K562 (cell line): ENCODE measurements around the gene CRTC3. TPM values are rescaled to one million over a fixed set of nuclear protein-coding genes. Genes with fewer than 3 reads are reported as not detected.

ENCODE experiments used
- ATAC-seq: fragments of 200-7000 bp; cut with Tn5 transposase; 3 replicates; pipeline ENCODE4 v1.9.1; 2020; ENCODE audit warnings: moderate library complexity
- BruUV-seq: library from RNA; stranded (reverse); fragments of 400-500 nt; replicated peaks from 2 replicates; lab custom pipeline; 2021; lab: Mats Ljungman, UMichigan
- CTCF ChIA-PET: fragments of 300-600 bp; formaldehyde crosslinking; extraction: SDS; loops from one replicate; lab custom pipeline; 2021; ENCODE audit warnings: low intra/inter-chr PET ratio; lab: Yijun Ruan, JAX
- POLR2A ChIA-PET: fragments of 300-600, 350-650 bp; sonication (Branson Sonifier 250); formaldehyde crosslinking; extraction: SDS; loops from one replicate; lab custom pipeline; 2021; ENCODE audit warnings: antibody characterized with exemption, inconsistent platforms; lab: Yijun Ruan, JAX
- DNase-seq, 4 experiments: peaks; one replicate each; pipeline versions ENCODE4 v3.0.0 to v3.0.0-alpha.2; 2011 to 2018; ENCODE audit warnings: low spot score in 3 of 4, mixed read lengths in 3 of 4; ENCODE audit errors: extremely low read depth in 1 of 4
- FAIRE-seq: peaks from 2 replicates; lab custom pipeline; 2011; peaks lifted over from hg19 to GRCh38; lab: Jason Lieb, UNC
- H2AFZ ChIP-seq: 2 replicates; pipeline ENCODE4 v1.6.0; 2011; ENCODE audit warnings: low read depth, low read length, control low read depth, inconsistent platforms
- H3K27ac ChIP-seq: fragments of 200-600 bp; 3 replicates; pipeline ENCODE4 v1.8.0; 2011; ENCODE audit warnings: low read depth, mild to moderate bottlenecking, control low read depth, inconsistent platforms, low read length, moderate library complexity, mixed read lengths; ENCODE audit errors: extremely low read depth
- H3K27me3 ChIP-seq, 2 experiments: fragments of 300-600 bp in 1 of 2; 2 replicates in 1 of 2; 3 replicates in 1 of 2; pipeline versions ENCODE4 v1.6.0 to v1.8.0; 2011; ENCODE audit warnings: inconsistent platforms in 2 of 2, low read length in 2 of 2, mild to moderate bottlenecking in 1 of 2, mixed read lengths in 1 of 2, moderate library complexity in 1 of 2; ENCODE audit not compliant: control insufficient read depth in 2 of 2, insufficient read depth in 2 of 2
- H3K36me3 ChIP-seq: fragments of 300-600 bp; 3 replicates; pipeline ENCODE4 v1.8.0; 2011; ENCODE audit warnings: mild to moderate bottlenecking, low read length, inconsistent platforms; ENCODE audit not compliant: control insufficient read depth, insufficient read depth
- H3K4me1 ChIP-seq, 2 experiments: fragments of 200-600 bp in 1 of 2; replicated peaks in 1 of 2; 2 replicates in 1 of 2; 3 replicates in 1 of 2; pipeline versions ENCODE4 v1.5.1 to v1.8.0; 2011; ENCODE audit warnings: inconsistent platforms in 2 of 2, low read length in 2 of 2, mild to moderate bottlenecking in 1 of 2, mixed read lengths in 1 of 2, moderate library complexity in 1 of 2; ENCODE audit not compliant: control insufficient read depth in 2 of 2, insufficient read depth in 2 of 2
- H3K4me2 ChIP-seq: 2 replicates; pipeline ENCODE4 v1.6.1; 2011; ENCODE audit warnings: low read length, control low read depth, inconsistent platforms, mixed read lengths; ENCODE audit not compliant: insufficient read depth
- H3K4me3 ChIP-seq: fragments of 200-600 bp; sonication (generic), shearing (Covaris generic); 2 replicates; pipeline ENCODE4 v1.5.1; 2016; ENCODE audit warnings: control low read depth, inconsistent platforms
- H3K79me2 ChIP-seq: fragments of 200-600 bp; 3 replicates; pipeline ENCODE4 v1.8.0; 2011; ENCODE audit warnings: low read length, inconsistent platforms; ENCODE audit not compliant: control insufficient read depth, insufficient read depth
- H3K9ac ChIP-seq, 2 experiments: 2 replicates each; pipeline versions ENCODE4 v1.6.0 to v1.6.1; 2011; ENCODE audit warnings: low read depth in 2 of 2, low read length in 2 of 2, control low read depth in 1 of 2, inconsistent platforms in 1 of 2, mild to moderate bottlenecking in 1 of 2, mixed read lengths in 1 of 2; ENCODE audit not compliant: insufficient read depth in 1 of 2
- H3K9me1 ChIP-seq: one replicate; pipeline ENCODE4 v1.6.0; 2011; ENCODE audit warnings: inconsistent platforms, mild to moderate bottlenecking, low read length, moderate library complexity; ENCODE audit not compliant: control insufficient read depth, insufficient read depth
- H3K9me3 ChIP-seq: replicated peaks from 2 replicates; pipeline ENCODE4 v1.5.1; 2011; ENCODE audit warnings: low read depth, low read length, inconsistent platforms; ENCODE audit not compliant: control insufficient read depth, insufficient read depth
- H4K20me1 ChIP-seq: replicated peaks from 2 replicates; pipeline ENCODE4 v1.6.1; 2011; ENCODE audit warnings: low read length, inconsistent platforms, mixed read lengths; ENCODE audit not compliant: control insufficient read depth, insufficient read depth
- ATF3 ChIP-seq, 2 experiments: fragments of 450-650 bp in 1 of 2; sonication (generic) in 1 of 2; formaldehyde crosslinking in 1 of 2; IDR thresholded peaks in 1 of 2; conservative IDR thresholded peaks in 1 of 2; 2 replicates each; pipeline versions ENCODE4 v1.6.1 to v1.8.1; 2016 to 2023; ENCODE audit warnings: mild to moderate bottlenecking in 2 of 2, moderate library complexity in 2 of 2, inconsistent platforms in 1 of 2, missing genetic modification reagents in 1 of 2
- EP300 ChIP-seq: IDR thresholded peaks from 2 replicates; pipeline ENCODE4 v1.6.1; 2012; ENCODE audit warnings: low read length, improper control_type of control experiment
- ETS1 ChIP-seq: conservative IDR thresholded peaks from 2 replicates; pipeline ENCODE4 v1.6.1; 2011; ENCODE audit warnings: low read depth, mild to moderate bottlenecking, low read length; ENCODE audit not compliant: control insufficient read depth
- FOXM1 ChIP-seq, 2 experiments: fragments of 450-650 bp in 1 of 2; sonication (generic) in 1 of 2; formaldehyde crosslinking in 1 of 2; IDR thresholded peaks; 2 replicates each; pipeline versions ENCODE4 v1.6.1 to v1.9.0; 2017 to 2022; ENCODE audit warnings: low read depth in 2 of 2, mild to moderate bottlenecking in 2 of 2, missing genetic modification reagents in 1 of 2, moderate library complexity in 1 of 2
- KDM5B ChIP-seq: fragments of 200-600 bp; sonication (generic); IDR thresholded peaks from 2 replicates; pipeline ENCODE4 v1.6.1; 2012; ENCODE audit warnings: low read depth, mild to moderate bottlenecking, moderate library complexity, low read length, control low read depth, inconsistent platforms; ENCODE audit not compliant: insufficient replicate concordance
- PHB2 ChIP-seq: fragments of 450-650 bp; IDR thresholded peaks from 2 replicates; pipeline ENCODE4 v1.6.1; 2017; ENCODE audit warnings: low read depth
- WGBS: fragments of 100-300 bp; shearing (Covaris generic); methylation state at CpG from one replicate; pipeline ENCODE4 v1.1.6; 2016; ENCODE audit warnings: low coverage, mixed read lengths; ENCODE audit not compliant: insufficient coverage; ENCODE audit errors: missing lambda C conversion rate; 5-methylcytosine and 5-hydroxymethylcytosine counted together
- in situ Hi-C: fragments of 300-500 bp; cut with MboI; formaldehyde crosslinking; loops from 4 replicates; pipeline ENCODE4 v1.15.0; 2018; ENCODE audit warnings: inconsistent platforms, mixed read lengths
- intact Hi-C: fragments of 100-400 bp; cut with micrococcal nuclease; formaldehyde crosslinking; loops from 2 replicates; pipeline ENCODE4 v1.14.2; 2022
- polyA plus RNA-seq, 8 experiments: library from polyadenylated mRNA; depleted of rRNA in 4 of 8; stranded (reverse) in 5 of 8; unstranded in 3 of 8; fragments of >200 nt; fragmentation: Nextera tagmentation in 2 of 8; fragmentation: Illumina TruSeq in 1 of 8; extraction: Ambion mirVana in 2 of 8; extraction: Trizol in 1 of 8; gene quantifications; 2 replicates each; pipeline versions ENCODE4 v1.2.1 to v1.2.3, GENCODE V29; 2011 to 2014; ENCODE audit warnings: inconsistent platforms in 1 of 8, missing spikeins in 1 of 8
- total RNA-seq, 7 experiments: library from RNA; depleted of rRNA in 6 of 7; stranded (reverse); fragments of >200 nt in 6 of 7; fragmentation: Illumina TruSeq in 2 of 7; extraction: Trizol in 2 of 7; gene quantifications; 2 replicates each; pipeline versions ENCODE4 v1.2.1 to v1.2.3, GENCODE V29; 2011 to 2021; ENCODE audit warnings: low replicate concordance in 1 of 7

The CRTC3 gene
- total and polyA plus RNA-seq, 9 of the 15 experiments (the other 6 are each of a cell fraction or from before 2014, with no cell fraction given) = 1.2 to 19.0 (median 11.6) TPM

GRCh38 chr15:90530250-90531051 is 728 bp downstream of the CRTC3 start (continued):
- TF ChIP-seq EP300 = no peak
- TF ChIP-seq KDM5B = peak; percentile 5
- no peak for TF ChIP-seq ETS1
- no peak for TF ChIP-seq FOXM1 (IDR thresholded peaks at IDR 0.05; ENCODE audit: low read depth)
- TF ChIP-seq FOXM1 (CRISPR knock-in tag; IDR thresholded peaks at IDR 0.05; ENCODE audit: low read depth) = no peak

GRCh38 chr15:90531147-90531546 is 1.4 kb downstream of the CRTC3 start:
- H3K27ac ChIP-seq = no peak overlapping the region
- peaks cover 9 to 25% of the 10 kb centered on the region in 2 experiments; a peak in 4 of 5 replicates for H3K4me1 ChIP-seq
- H2AFZ ChIP-seq = no peak overlapping the region
- no TSS peak for BruUV-seq
- intact Hi-C loops = loop anchor here (5.0 kb wide), 1 partner anchor 66 kb away; no protein-coding TSS in a partner anchor
- WGBS = 15% methylated on average over 4 of the region's 4 CpGs
- ChIA-PET CTCF (no interaction called here), POLR2A (interaction anchor here (0.6 to 3.1 kb wide), 6 partner anchors 9 to 375 kb away, joined by 3 to 27 read pairs (median 3); no protein-coding TSS in a partner anchor)
- H3K9me1 ChIP-seq = no peaks in the 10 kb centered on the region
- H3K4me3 ChIP-seq = peak overlapping the region; percentile 65
- H4K20me1 ChIP-seq = peaks cover 14% of the 10 kb centered on the region; the same call in 1 of the 2 replicates
- H3K4me2 ChIP-seq = peak overlapping the region; percentile 70
- ATAC-seq (no peak), FAIRE-seq (no peak)
- H3K9me3 ChIP-seq = no peaks in the 10 kb centered on the region
- no peaks in the 10 kb centered on the region for H3K36me3 ChIP-seq
- TF ChIP-seq PHB2 (no peak), ATF3 (IDR thresholded peaks at IDR 0.05) (0 out of 2 replicates have a peak, but pooled peaks have one; percentile 12), ATF3 (CRISPR knock-in tag; conservative IDR thresholded peaks at IDR 0.05) (no peak)
- TF ChIP-seq, all 486 proteins: peak for 1
- no peaks in the 10 kb centered on the region for H3K27me3 ChIP-seq
- peak in 1 of 4 experiments; percentile 24 for DNase-seq
- in situ Hi-C loops = no loop called here
- peak overlapping the region; percentile 73 to 98; a peak in 3 of 4 replicates for H3K9ac ChIP-seq
- H3K79me2 ChIP-seq = peaks cover 49% of the 10 kb centered on the region
